GM13977 (cell line): ENCODE data around the gene MAMDC2.

Experiments used
- DNase-seq: peaks from one replicate; pipeline ENCODE4 v3.0.0; 2012; ENCODE audit warnings: low spot score
- in situ Hi-C: fragments of 300-500 bp; cut with MboI; formaldehyde crosslinking; loops from one replicate; pipeline ENCODE4 v1.12.0; 2022; ENCODE audit warnings: low sequenced_read_pairs, low pct_unique_long_range_greater_than_20kb, mixed read lengths, inconsistent platforms; ENCODE audit not compliant: unreplicated experiment
- TF ChIP-seq, protein P1 (sequence below): IDR thresholded peaks from 2 replicates; pipeline ENCODE4 v1.5.1; 2012; ENCODE audit warnings: mild to moderate bottlenecking, control low read depth; ENCODE audit not compliant: insufficient read depth; ENCODE audit errors: extremely low read depth, missing control alignments

Gene MAMDC2

DNA sequence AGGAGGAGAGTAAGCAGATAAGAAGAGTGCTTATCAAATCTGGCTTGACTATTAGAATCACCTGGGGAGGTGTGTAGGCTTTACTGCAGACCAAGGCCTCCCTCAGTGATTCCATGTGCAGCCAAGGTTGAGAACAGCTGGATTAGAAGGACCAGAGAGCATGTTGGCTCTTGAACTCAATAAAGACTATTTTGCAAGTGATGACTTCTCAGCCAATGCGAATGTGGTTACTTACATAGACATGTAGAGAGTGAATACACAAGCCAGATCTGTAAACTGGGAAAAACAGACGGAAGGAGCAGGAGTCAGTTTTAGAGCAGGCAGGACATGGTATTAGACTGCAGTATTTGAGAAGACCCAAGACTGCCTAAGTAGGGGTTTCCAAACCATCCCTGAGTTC, 48.5 kb downstream of the MAMDC2 start:
- no peak for DNase-seq
- TF ChIP-seq, protein P1, sequence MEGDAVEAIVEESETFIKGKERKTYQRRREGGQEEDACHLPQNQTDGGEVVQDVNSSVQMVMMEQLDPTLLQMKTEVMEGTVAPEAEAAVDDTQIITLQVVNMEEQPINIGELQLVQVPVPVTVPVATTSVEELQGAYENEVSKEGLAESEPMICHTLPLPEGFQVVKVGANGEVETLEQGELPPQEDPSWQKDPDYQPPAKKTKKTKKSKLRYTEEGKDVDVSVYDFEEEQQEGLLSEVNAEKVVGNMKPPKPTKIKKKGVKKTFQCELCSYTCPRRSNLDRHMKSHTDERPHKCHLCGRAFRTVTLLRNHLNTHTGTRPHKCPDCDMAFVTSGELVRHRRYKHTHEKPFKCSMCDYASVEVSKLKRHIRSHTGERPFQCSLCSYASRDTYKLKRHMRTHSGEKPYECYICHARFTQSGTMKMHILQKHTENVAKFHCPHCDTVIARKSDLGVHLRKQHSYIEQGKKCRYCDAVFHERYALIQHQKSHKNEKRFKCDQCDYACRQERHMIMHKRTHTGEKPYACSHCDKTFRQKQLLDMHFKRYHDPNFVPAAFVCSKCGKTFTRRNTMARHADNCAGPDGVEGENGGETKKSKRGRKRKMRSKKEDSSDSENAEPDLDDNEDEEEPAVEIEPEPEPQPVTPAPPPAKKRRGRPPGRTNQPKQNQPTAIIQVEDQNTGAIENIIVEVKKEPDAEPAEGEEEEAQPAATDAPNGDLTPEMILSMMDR = no peak
- in situ Hi-C loops = no loop called here

DNA sequence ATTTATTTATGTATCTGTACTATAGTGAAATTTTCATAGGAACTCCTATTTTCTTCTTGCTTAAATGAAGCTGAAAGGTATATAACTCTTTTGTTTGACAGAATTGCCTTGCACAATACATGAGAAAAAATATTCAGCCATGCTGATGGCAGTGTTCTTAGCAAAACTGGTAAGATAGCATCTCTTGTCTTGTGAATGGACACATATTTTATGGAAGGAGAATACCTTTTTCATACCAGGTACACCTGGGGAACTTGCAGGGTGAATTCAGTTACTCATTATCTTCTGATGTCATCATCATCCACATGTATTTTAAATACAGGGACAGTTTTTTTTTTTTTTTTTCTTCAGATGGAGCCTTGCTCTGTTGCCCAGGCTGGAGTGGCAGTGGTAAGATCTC, 49.4 kb downstream of the MAMDC2 start:
- no peak for DNase-seq
- TF ChIP-seq, protein P1 = no peak
- in situ Hi-C loops = no loop called here

- DNase-seq = no peak
- in situ Hi-C loops = no loop called here
- TF ChIP-seq, protein P1 = no peak
Observed at GRCh38 chr9:70093944-70094343, 50.3 kb downstream of the MAMDC2 start.

DNA sequence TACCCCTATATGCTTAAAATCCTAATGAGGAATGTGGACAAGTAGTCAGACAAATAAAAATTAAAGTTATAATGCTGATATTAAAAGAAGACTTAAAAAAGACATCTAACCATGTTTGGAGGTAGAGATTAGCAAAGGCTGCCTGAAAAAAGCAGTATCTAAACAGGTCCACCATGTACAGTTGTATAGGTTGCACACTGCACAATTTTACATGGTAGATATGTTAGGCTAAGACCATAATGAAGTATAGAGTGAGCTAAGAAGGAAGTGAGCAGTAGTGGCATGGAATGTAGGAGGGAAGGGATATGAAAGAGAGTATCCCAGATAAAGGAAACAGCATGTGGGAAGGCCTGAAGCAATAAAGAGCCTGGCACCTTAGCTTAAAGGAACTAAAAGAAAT, 51.1 kb downstream of the MAMDC2 start:
- no peak for DNase-seq
- TF ChIP-seq, protein P1 = no peak
- in situ Hi-C loops = no loop called here

- in situ Hi-C loops = no loop called here
- TF ChIP-seq, protein P1 = no peak
- DNase-seq = no peak
Observed at GRCh38 chr9:70097187-70097586, 53.5 kb downstream of the MAMDC2 start.

DNA sequence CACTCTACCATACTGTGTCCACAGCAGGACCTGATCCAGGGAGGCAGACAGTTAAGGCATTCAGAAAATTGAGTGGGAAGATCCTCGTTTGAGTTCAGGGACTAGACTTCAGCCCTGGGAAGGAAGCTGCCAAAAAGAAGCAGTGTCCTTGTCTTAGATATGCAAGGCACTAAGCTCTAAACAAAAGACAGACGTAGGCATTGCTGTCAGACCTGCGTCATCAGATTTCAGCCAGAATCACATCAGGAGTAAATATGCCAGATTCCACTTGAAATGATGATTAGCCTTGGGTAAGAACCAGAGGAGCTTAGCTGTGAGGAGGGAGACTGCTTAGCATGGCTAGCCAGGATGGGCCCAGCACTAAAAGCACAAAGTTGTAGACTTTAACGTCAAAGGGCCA, 56.7 kb downstream of the MAMDC2 start:
- DNase-seq = no peak
- in situ Hi-C loops = no loop called here
- TF ChIP-seq, protein P1 = no peak

GRCh38 chr9:70101265-70101664, 57.6 kb downstream of the MAMDC2 start:
- in situ Hi-C loops = no loop called here
- TF ChIP-seq, protein P1 = no peak
- DNase-seq = no peak
